Keratinocyte (primary cell): ENCODE results near the gene ETV1. TPM values are rescaled to one million over a fixed set of nuclear protein-coding genes. Genes with fewer than 3 reads are reported as not detected.

Source experiments
- DNase-seq: peaks from one replicate; pipeline ENCODE4 v3.0.0-alpha.2; 2011; ENCODE audit warnings: low read depth, missing footprints, low spot score
- FAIRE-seq: peaks from 2 replicates; lab custom pipeline; 2011; peaks lifted over from hg19 to GRCh38; lab: Jason Lieb, UNC
- H2AFZ ChIP-seq: 2 replicates; pipeline ENCODE4 v1.6.0; 2012; ENCODE audit warnings: low read length, control low read depth, inconsistent platforms; ENCODE audit not compliant: control insufficient read depth
- H3K27ac ChIP-seq: 2 replicates; pipeline ENCODE4 v1.5.1; 2011; ENCODE audit warnings: low read length; ENCODE audit not compliant: control insufficient read depth, insufficient read depth
- H3K27me3 ChIP-seq: 3 replicates; pipeline ENCODE4 v1.6.0; 2011; ENCODE audit warnings: low read length; ENCODE audit not compliant: control insufficient read depth, insufficient read depth; ENCODE audit errors: extremely low read depth
- H3K36me3 ChIP-seq, 2 experiments: 2 replicates in 1 of 2; 3 replicates in 1 of 2; pipeline ENCODE4 v1.5.1; 2011; ENCODE audit warnings: low read length in 2 of 2, mild to moderate bottlenecking in 1 of 2; ENCODE audit not compliant: control insufficient read depth in 2 of 2, insufficient read depth in 2 of 2; ENCODE audit errors: extremely low read depth in 1 of 2
- H3K4me1 ChIP-seq: 3 replicates; pipeline ENCODE4 v1.5.1; 2011; ENCODE audit warnings: low read length; ENCODE audit not compliant: control insufficient read depth, insufficient read depth; ENCODE audit errors: extremely low read depth
- H3K4me2 ChIP-seq: 3 replicates; pipeline ENCODE4 v1.6.0; 2011; ENCODE audit warnings: low read depth, low read length; ENCODE audit not compliant: control insufficient read depth, insufficient read depth; ENCODE audit errors: extremely low read depth
- H3K4me3 ChIP-seq, 3 experiments: fragments of 200-600 bp in 1 of 3; sonication (generic) in 1 of 3; 2 replicates in 2 of 3; 3 replicates in 1 of 3; pipeline ENCODE4 v1.5.1; 2011 to 2016; ENCODE audit warnings: low read length in 3 of 3, mild to moderate bottlenecking in 3 of 3, control low read depth in 2 of 3, inconsistent platforms in 1 of 3, low read depth in 1 of 3, mixed read lengths in 1 of 3, mixed run types in 1 of 3, moderate library complexity in 1 of 3; ENCODE audit not compliant: control insufficient read depth in 2 of 3, insufficient read depth in 2 of 3; ENCODE audit errors: extremely low read depth in 1 of 3
- H3K79me2 ChIP-seq: 2 replicates; pipeline ENCODE4 v1.6.0; 2012; ENCODE audit warnings: low read length; ENCODE audit not compliant: control insufficient read depth, insufficient read depth
- H3K9ac ChIP-seq: 3 replicates; pipeline ENCODE4 v1.6.0; 2011; ENCODE audit warnings: low read length; ENCODE audit not compliant: control insufficient read depth, insufficient read depth; ENCODE audit errors: extremely low read depth
- H3K9me1 ChIP-seq: 3 replicates; pipeline ENCODE4 v1.6.0; 2011; ENCODE audit warnings: low read length; ENCODE audit not compliant: control insufficient read depth, insufficient read depth; ENCODE audit errors: extremely low read depth
- H3K9me3 ChIP-seq: 2 replicates; pipeline ENCODE4 v1.5.1; 2012; ENCODE audit warnings: low read depth, low read length; ENCODE audit not compliant: control insufficient read depth
- H4K20me1 ChIP-seq: 3 replicates; pipeline ENCODE4 v1.6.0; 2011; ENCODE audit warnings: low read length; ENCODE audit not compliant: control insufficient read depth, insufficient read depth; ENCODE audit errors: extremely low read depth
- EZH2 ChIP-seq: IDR thresholded peaks from one replicate; pipeline ENCODE4 v1.6.1; 2012; ENCODE audit warnings: inconsistent platforms, mild to moderate bottlenecking, low read length, moderate library complexity
- dilution Hi-C: fragments of 300-500 bp; cut with MboI; formaldehyde crosslinking; loops from one replicate; pipeline ENCODE4 v1.7.0; 2020; ENCODE audit warnings: low sequenced_read_pairs; ENCODE audit not compliant: extremely low pct_ligation_motif_present
- polyA plus RNA-seq, 5 experiments: library from polyadenylated mRNA; depleted of rRNA in 3 of 5; stranded (reverse) in 3 of 5; stranded (forward) in 1 of 5; unstranded in 1 of 5; fragments of >200 nt; gene quantifications; 1 replicate in 1 of 5; 2 replicates in 3 of 5; 3 replicates in 1 of 5; pipeline versions ENCODE4 v1.2.1 to v1.2.3, GENCODE V29; 2011 to 2012; ENCODE audit warnings: missing spikeins in 2 of 5, low read depth in 1 of 5, low replicate concordance in 1 of 5
- TF ChIP-seq, protein P1 (sequence below), 3 experiments: IDR thresholded peaks in 1 of 3; conservative IDR thresholded peaks in 1 of 3; optimal IDR thresholded peaks in 1 of 3; 2 replicates in 2 of 3; 3 replicates in 1 of 3; pipeline versions ENCODE3 to v1.5.1; 2011; ENCODE audit warnings: low read length in 3 of 3, mild to moderate bottlenecking in 3 of 3, moderate library complexity in 2 of 3, control low read depth in 1 of 3, inconsistent platforms in 1 of 3; ENCODE audit not compliant: insufficient read depth in 2 of 3; ENCODE audit errors: extremely low read depth in 1 of 3

The ETV1 gene
- polyA plus RNA-seq, 1 donor (not counting 4 experiments of a cell fraction or from before 2014, with no cell fraction given) = 5.0 TPM

DNA sequence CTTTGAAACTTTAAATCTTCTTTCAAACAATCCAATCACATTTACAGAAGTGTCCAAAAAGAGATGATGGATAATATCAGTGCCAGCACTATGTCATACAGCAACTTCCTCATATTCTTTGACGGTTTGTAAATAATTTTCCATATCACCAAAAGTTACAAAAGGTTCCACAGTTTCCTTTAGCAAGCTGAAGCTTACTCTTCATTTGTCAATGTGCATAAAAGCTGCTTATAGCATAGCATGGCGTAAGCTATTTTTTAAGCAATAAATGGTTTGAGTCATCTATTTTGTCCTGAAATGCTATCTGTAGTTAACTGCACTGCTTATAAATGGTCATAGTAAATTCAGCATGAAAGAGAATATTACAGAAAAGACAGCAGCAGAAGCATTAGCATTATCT, 95.1 kb downstream of the ETV1 start:
- Histone ChIP-seq H2AFZ (no peak overlapping the region), H4K20me1 (no peaks in the 10 kb centered on the region), H3K4me3 (no peak overlapping the region), H3K9me1 (no peaks in the 10 kb centered on the region), H3K79me2 (no peaks in the 10 kb centered on the region), H3K27me3 (no peaks in the 10 kb centered on the region), H3K4me2 (no peak overlapping the region), H3K9me3 (no peaks in the 10 kb centered on the region), H3K36me3 (no peaks in the 10 kb centered on the region), H3K4me1 (no peaks in the 10 kb centered on the region), H3K27ac (no peak overlapping the region), H3K9ac (no peak overlapping the region)
- TF ChIP-seq, protein P1, sequence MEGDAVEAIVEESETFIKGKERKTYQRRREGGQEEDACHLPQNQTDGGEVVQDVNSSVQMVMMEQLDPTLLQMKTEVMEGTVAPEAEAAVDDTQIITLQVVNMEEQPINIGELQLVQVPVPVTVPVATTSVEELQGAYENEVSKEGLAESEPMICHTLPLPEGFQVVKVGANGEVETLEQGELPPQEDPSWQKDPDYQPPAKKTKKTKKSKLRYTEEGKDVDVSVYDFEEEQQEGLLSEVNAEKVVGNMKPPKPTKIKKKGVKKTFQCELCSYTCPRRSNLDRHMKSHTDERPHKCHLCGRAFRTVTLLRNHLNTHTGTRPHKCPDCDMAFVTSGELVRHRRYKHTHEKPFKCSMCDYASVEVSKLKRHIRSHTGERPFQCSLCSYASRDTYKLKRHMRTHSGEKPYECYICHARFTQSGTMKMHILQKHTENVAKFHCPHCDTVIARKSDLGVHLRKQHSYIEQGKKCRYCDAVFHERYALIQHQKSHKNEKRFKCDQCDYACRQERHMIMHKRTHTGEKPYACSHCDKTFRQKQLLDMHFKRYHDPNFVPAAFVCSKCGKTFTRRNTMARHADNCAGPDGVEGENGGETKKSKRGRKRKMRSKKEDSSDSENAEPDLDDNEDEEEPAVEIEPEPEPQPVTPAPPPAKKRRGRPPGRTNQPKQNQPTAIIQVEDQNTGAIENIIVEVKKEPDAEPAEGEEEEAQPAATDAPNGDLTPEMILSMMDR (optimal IDR thresholded peaks at IDR 0.05 in 1 of 3, IDR thresholded peaks at IDR 0.05 in 1 of 3, conservative IDR thresholded peaks at IDR 0.05 in 1 of 3; ENCODE audit: extremely low read depth in 1 of 3, insufficient read depth in 2 of 3, low read length in 3 of 3) = no peak
- DNase-seq = no peak
- dilution Hi-C loops = no loop called here
- FAIRE-seq = no peak

DNA sequence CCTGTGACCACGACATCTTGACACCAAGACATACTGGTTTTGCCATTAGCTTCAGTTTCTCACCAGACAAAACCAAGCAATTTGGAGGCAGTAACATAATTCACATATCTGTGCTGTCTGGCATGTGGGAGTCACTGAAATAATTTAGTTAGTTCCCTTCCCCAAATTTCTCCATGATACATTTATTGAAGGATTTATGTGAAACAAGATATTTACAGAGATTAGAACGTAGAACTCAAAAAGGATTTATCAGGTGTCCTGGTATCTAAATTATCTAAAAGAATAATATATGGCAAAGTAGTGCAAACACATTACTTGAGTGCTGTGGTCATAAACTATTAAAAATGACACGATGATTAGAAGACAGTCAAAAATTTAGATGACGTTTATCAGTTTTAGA, 98.7 kb downstream of the ETV1 start:
- Histone ChIP-seq H3K36me3 (no peaks in the 10 kb centered on the region), H3K4me1 (no peaks in the 10 kb centered on the region), H3K9me1 (no peaks in the 10 kb centered on the region), H3K4me3 (no peak overlapping the region), H3K79me2 (no peaks in the 10 kb centered on the region), H3K9me3 (no peaks in the 10 kb centered on the region), H3K27me3 (no peaks in the 10 kb centered on the region), H2AFZ (no peak overlapping the region), H3K9ac (no peak overlapping the region), H3K27ac (no peak overlapping the region), H4K20me1 (no peaks in the 10 kb centered on the region), H3K4me2 (no peak overlapping the region)
- TF ChIP-seq EZH2 = no peak
- TF ChIP-seq, protein P1 (optimal IDR thresholded peaks at IDR 0.05 in 1 of 3, IDR thresholded peaks at IDR 0.05 in 1 of 3, conservative IDR thresholded peaks at IDR 0.05 in 1 of 3; ENCODE audit: extremely low read depth in 1 of 3, insufficient read depth in 2 of 3, low read length in 3 of 3) = no peak
- no peak for FAIRE-seq
- dilution Hi-C loops = no loop called here
- DNase-seq = no peak
